Measurements from ENCODE around the gene TTLL9.

The TTLL9 gene

GRCh38 chr20:31945785-31946184, 75.4 kb downstream of the TTLL9 start:
- DNase-seq (ENCODE audit: low spot score), result no peak

GRCh38 chr20:31948008-31948407, 77.6 kb downstream of the TTLL9 start:
- DNase-seq (ENCODE audit: low spot score), result no peak

DNA sequence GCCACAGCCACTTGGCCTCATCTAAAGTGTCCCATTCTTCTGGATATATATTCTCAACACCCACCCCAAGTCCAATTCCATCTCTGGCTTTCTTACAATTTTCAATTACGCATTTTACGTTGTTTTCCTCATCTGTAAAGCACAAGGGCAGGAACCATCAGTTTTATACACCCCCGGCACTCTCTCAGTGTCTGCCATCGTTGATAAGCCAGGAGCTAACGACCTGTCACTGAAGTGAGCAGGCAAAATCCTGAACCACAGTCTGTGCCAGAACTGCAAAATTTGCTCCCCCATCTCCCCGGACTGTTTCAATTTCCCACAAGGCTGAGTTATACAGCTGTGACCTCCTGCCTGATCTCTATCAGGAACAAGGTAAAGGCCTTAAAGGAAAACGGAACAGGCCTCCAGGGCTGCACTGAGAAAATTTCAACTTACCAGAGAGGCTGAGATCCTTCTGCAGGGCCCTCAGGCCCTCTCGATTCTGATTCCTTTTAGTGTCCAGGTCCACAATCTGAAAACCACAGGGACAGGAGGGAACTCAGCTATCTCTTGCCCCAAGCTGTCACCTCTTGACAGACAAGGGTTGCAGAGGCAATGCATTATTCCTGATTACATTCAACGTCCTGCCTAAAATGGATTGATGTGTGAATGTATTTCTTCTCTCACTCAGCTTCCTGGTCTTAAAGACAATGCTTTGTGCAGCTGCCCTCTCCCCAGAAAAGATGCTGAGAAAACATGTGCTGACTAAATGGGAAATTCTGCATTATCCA, 79.6 kb downstream of the TTLL9 start:
- no peak for DNase-seq (ENCODE audit: low spot score)

GRCh38 chr20:31951203-31951529, 80.7 kb downstream of the TTLL9 start:
- no peak for DNase-seq (ENCODE audit: low spot score)

- peak; percentile 99 for DNase-seq (ENCODE audit: low spot score)
These were observed 81.4 kb downstream of the TTLL9 start, which contains the start of gene PDRG1 for GRCh38 chr20:31951530-31952453. Gene PDRG1, minus strand, starts transcription at chr20:31952046. Its CDS starts 85 bp downstream, at chr20:31951961.

GRCh38 chr20:31953556-31954148, 83.2 kb downstream of the TTLL9 start:
- no peak for DNase-seq (ENCODE audit: low spot score)

DNA sequence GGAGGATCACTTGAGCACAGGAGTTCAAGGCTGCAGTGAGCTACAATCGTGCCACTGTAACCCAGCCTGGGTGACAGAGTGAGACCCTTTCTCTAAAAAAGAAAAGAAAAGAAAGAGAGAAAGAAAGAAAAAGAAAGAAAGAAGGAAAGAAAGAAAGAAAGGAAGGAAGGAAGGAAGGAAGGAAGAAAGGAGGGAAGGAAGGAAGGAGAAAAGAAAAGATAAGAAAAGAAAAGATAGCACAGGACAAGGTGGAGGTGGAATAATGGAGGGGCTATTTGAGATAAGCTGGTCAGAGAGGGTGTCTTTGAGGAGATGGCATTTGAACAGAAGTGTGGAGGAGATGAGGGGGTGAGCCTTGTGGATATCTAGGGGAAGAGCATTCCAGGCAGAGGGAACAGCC, 84.1 kb downstream of the TTLL9 start:
- no peak for DNase-seq (ENCODE audit: low spot score)

GRCh38 chr20:31956556-31957526, 86.4 kb downstream of the TTLL9 start:
- no peak for DNase-seq (ENCODE audit: low spot score)

- no peak for DNase-seq (ENCODE audit: low spot score)
These were observed 92.3 kb downstream of the TTLL9 start for GRCh38 chr20:31962761-31963160.

DNA sequence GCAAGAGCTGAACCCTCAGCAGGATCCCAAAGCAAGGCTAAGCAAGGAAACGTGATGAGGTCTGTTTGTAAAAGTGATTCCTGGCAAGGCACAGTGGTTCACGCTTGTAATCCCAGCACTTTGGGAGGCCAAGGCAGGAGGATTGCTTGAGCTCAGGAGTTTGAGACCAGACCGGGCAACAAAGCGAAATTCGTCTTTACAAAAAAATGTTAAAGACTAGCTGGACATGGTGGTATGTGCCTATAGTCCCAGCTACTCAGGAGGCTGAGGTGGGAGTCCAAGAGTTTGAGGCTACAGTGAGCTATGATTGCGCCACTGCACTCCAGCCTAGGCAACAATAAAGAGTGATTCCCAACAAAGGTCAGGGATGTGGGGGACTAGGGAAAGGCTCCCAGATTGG, 93.5 kb downstream of the TTLL9 start:
- DNase-seq (ENCODE audit: low spot score), result no peak

- no peak for DNase-seq (ENCODE audit: low spot score)
These were observed 96.7 kb downstream of the TTLL9 start for GRCh38 chr20:31966991-31967655.

- no peak for DNase-seq (ENCODE audit: low spot score)
These were observed 97.4 kb downstream of the TTLL9 start, which contains the start of gene XKR7 for GRCh38 chr20:31967830-31968249. Gene XKR7, plus strand, starts transcription at chr20:31968151. Its CDS starts 25 bp downstream, at chr20:31968176.

DNA sequence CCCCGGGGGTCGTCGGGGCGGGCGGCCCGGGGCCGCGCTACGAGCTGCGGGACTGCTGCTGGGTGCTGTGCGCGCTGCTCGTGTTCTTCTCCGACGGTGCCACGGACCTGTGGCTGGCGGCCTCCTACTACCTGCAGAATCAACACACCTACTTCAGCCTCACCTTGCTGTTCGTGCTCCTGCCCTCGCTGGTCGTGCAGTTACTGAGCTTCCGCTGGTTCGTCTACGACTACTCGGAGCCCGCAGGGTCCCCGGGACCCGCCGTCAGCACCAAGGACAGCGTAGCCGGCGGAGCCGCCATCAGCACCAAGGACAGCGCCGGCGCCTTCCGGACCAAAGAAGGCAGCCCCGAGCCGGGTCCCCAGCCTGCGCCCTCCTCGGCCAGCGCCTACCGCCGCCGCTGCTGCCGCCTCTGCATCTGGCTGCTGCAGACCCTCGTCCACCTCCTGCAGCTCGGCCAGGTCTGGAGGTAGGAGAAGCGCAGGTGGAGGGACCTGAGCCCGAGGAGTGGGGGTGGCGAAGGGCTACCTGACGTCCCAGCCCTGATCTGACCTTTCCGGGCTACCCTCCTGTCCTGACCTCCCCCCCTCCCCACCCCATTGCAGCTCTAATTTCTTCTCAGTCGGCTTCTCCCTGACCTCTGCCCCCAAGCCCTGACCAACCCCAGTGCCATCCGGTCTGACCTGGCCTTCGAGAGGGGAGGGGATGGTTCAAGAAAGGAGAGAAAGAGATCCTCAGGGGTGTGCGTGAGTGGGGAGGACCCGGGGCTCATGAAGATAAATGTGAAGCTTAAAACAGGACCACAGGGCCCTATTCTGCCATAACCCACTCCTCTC, 98.1 kb downstream of the TTLL9 start:
- DNase-seq (ENCODE audit: low spot score), result peak; percentile 91

GRCh38 chr20:31969991-31970390, 99.6 kb downstream of the TTLL9 start:
- DNase-seq (ENCODE audit: low spot score), result no peak

GRCh38 chr20:31972471-31973021, 102.1 kb downstream of the TTLL9 start:
- no peak for DNase-seq (ENCODE audit: low spot score)

DNA sequence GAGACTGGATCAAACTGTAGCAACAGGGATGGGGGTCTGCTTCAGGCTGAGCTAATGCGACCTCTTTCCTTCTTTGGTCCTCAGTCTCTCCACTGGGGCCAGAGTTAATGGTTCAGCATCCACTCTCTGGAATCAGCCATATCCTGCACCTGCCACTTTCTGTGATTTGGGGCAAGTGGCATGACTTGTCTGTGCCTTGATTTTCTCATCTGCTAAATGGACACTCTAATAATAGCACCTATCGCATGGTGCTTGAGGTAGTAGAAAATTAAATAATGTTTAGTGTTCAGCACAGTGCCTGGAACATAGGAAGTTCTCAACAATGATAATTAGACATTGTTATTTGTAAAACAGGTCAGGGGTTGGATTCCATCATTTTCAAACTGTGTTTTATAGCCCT, 103.9 kb downstream of the TTLL9 start:
- DNase-seq (ENCODE audit: low spot score), result no peak

DNA sequence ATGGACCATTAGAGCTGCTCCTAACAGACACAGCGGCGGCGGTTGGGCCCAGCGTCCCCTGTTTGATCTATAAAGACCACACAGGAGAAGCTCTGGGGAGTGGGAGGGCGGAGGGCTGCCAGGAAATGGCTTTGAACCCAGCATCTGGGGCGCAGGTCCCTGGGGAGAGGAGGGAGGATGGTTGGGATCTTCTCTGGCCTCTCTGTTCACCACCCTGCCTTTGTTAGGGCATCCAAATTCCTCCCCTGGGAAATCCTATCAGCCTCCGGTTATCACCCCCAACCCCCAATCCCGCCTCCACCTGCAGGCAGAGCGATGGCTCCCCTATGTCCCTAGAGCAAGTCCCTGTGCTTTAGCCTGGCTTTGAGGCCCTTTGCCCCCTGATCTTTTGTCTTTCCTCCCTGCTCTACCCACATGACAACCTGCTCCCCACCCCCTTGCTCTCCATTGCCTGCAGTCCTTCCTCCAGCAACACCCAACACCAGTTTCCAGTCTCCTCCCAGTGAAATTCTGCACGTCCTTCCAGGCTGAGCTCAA, 104.6 kb downstream of the TTLL9 start:
- DNase-seq (ENCODE audit: low spot score), result no peak

GRCh38 chr20:31975874-31976273, 105.4 kb downstream of the TTLL9 start:
- no peak for DNase-seq (ENCODE audit: low spot score)

GRCh38 chr20:31977080-31977479, 106.6 kb downstream of the TTLL9 start:
- DNase-seq (ENCODE audit: low spot score), result no peak

Data from AG08395 (cell line).